ENCODE results near the gene NANOS2.
"Not testable (repeated sequence)": the region's sequence is repeated elsewhere in the genome, so short reads cannot be mapped to it uniquely, and the experiment has no call there.

NANOS2 gene

DNA sequence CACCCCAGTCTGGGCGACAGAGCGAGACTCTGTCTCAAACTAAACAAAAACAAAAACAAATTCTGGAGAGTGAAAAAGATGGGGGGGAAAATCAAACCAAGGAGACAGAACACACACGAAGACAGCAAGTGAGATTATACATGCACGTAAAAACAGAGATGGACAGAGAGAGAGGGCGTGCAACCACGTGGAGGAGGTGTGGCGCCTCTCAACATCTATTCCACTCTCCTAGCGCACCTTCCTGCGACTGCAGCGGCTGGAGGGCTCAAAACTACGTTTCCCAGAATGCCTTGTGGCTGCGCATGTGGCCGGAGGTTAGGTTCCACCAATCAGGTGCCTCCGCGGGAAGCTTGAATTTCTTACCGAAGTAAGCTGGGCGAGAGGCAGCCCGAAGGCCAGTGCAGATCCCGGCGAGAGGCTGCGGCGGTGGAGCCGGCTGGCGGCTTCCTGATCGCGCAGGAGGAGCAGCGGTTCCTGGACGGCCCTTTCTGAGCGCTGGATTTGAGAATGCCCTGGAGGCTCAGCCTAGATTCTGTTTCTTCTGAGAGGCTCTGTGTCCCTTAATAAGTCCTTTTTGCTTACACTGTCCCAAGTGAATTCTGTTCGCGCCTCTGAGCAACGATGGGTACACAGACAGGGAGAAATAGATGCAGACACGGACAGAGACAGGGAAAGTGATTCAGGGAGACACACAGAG is 13.1 kb upstream of the NANOS2 start:
- DNase-seq (ENCODE audit: low read depth) = peak; percentile 73

DNA sequence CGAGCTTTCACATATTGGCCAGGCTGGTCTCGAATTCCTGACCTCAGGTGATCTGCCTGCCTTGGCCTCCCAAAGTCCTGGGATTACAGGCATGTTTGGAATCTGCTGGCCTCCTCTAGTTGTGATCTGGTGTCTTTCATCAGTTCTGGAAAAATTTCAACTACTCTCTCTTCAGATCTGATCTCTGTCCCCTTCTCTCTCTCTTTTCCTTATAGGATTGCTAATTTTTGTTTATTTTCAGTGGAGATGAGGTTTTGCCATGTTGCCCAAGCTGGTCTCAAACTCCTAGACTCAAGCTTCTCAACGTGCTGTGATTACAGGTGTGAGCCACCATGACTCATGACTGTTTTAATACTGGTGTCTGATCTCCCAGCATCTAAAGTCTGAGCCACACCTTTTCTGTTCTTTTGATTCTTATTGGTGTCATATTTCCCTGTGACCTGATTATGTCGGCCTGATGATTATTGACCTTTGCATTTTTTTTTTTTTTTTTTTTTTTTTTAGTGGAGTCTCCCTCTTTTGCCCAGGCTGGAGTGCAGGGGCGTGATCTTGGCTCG is 10.4 kb upstream of the NANOS2 start:
- DNase-seq (ENCODE audit: low read depth) = no peak

DNA sequence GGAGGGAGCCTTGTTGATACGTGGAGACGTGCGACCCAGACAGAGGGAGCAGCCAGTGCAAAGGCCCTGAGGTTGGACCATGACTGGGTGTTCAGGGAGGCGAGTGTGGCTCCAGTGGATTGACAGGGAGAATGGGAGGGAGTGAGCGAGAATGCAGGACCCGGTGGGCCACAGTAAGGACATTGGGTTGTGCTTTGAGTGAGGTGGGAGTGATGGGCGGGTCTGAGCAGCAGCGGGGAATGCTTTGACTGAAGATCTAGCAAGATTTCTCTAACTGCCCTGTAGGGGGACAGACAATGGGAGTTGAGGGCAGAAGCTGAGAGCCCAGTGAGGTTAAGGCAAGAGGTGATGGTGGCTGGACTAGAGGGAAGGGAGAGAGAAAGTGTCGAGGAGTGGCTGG is 7.7 kb upstream of the NANOS2 start:
- DNase-seq (ENCODE audit: low read depth) = no peak

DNA sequence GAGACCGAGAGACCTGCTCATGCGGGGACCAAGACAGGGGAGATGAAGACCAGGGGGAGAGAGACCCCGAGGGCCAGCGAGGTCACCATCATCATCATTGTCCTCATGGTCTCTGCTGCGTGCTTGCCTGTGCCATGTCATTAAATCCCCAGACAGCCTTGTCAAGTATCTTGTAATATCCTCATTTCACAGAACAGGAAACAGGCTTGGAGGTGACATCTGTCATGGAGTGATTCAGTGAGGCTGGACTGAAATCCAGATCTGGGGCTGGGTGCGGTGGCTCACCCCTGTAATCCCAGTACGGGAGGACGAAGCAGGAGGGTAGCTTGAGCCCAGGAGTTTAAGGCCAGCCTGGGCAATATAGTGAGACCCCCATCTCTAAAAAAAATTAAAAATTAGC is 5.9 kb upstream of the NANOS2 start:
- no peak for DNase-seq (ENCODE audit: low read depth)

DNA sequence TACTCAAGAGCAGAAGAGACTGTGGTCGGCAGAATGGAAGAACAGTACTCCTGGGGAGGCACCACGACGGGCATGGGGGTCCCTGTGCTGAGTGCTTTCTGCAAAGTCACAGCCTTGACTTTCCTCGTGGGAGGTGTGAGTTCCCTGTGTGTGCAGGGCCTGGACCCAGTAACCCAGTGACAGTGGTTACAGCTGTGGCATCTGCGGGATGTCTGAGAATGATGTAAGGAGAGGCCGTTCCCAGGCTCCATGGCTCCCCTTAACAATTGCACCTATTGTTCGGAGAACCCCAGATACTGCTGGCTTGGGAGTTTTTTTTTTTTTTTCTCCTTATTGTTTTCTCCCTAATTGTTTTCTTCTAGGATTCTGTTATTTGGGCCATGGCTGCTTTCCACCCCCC is 5.1 kb upstream of the NANOS2 start:
- DNase-seq (ENCODE audit: low read depth) = no peak

DNA sequence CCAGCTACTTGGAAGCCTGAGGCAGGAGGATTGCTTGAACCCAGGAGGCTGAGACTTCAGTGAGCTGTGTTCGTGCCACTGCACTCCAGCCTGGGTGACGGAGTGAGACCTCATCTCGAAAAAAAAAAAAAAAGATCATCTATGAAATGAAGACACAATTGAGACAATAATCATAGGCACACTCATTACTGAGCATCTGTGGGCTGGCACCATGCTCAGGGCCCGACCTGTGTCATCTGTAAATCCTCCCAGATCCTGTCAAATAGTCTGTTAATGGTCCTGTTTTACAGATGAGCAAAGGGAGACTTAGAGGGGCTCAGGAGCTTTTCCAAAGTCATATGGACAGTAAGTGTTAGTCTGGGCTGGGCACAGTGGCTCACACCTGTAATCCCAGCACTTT is 4.1 kb upstream of the NANOS2 start:
- no peak for DNase-seq (ENCODE audit: low read depth)

DNA sequence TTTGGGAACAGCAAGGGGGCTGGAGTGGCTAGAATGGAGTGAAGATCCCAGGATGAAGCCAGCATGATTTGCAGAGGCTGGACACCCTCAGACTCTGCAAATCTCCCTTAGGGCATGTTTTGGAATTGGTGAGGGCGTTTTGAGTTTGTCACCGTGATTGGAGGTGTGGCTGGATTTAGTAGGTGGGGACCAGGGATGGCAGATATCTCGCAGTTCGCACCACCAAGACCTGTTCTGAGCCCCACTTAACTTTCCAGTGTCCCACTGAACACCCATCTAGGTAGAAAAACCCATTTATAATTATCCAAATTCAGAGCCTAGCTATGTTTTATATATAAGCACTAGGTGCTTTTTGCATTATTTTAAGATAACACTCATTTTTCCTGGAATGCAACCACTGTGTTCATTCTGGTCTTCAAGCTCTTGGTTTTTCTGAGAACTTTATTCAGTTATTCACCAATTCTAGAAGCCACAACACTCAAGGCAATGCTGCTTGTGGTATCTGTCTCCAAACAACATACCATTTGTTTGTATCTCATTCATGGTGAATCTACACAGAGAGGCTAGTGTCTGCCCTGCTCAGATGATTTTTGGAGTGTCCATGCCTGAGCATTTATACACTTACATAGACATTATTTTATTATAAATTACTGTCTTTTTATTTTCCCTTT is 3.0 kb upstream of the NANOS2 start:
- no peak for DNase-seq (ENCODE audit: low read depth)

DNA sequence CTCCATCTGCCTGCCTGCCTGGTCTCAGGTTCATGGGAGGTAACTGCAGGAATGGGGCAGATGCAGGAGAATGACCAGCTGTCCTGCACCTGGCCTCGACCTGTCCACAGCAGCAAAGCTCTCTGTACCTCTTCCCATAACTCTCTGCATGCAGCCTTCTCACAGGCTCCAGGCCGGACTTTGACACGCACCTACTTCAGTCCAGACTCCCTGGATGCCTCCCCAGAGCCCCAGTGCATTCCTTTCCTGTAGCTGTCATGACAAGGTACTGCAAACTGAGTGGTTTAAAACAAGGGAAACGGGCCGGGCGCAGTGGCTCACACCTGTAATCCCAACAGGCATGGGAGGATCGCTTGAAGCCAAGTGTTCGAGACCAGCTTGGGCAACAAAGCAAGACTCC is 3.3 kb downstream of the NANOS2 start:
- no peak for DNase-seq (ENCODE audit: low read depth)

DNA sequence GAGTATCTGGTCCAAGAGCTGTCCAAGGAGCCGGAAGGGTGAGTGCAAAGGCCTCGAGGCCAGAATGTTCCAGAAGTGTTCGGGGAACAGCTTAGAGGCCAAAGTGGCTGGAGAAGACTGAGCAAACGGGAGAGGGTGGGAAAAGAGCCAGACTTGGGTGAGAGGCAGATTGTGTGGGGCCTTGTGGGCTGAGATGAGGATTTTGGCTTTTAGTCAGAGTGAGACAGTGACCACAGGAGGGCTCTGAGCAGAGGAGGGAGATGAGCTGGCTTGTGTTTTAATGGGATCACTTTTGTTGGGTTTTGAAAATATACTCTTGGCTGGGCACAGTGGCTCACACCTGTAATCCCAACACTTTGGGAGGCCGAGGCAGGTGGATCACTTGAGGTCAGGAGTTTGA is 5.6 kb downstream of the NANOS2 start:
- DNase-seq (ENCODE audit: low read depth) = no peak

DNA sequence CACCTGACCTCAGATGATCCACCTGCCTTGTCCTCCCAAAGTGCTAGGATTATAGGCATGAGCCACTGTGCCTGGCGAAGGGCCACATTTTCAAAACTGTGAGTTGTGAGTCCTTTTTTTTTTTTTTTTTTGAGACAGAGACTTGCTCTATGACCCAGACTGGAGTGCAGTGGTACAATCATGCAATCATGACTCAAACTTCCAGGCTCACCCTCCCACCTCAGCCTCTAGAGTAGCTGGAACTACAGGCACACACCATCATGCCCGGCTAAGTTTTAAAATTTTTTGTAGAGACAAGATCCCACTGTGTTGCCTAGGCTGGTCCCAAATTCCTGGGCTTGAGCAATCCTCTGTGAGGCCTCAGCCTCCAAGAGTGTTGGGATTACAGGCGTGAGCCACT is 8.4 kb downstream of the NANOS2 start:
- no peak for DNase-seq (ENCODE audit: low read depth)

DNA sequence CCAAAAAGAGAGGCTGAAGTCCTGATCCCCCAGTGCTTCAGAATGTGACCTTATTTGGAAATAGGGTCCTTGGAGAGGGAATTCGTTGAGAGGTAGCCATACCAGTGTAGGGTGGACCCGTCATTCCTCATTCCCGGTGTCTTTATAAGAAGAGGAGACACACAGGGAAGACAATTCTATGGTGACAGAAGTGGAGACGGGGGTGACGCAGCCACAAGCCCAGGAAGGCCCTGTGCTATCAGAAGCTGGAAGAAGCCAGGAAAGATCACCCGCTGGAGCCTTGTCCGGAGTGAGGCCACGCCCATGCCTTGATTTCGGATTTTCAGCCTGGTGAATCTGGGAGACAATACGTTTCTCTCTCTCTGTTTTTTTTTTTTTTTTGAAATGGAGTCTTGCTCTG is 9.6 kb downstream of the NANOS2 start:
- DNase-seq (ENCODE audit: low read depth) = no peak

DNA sequence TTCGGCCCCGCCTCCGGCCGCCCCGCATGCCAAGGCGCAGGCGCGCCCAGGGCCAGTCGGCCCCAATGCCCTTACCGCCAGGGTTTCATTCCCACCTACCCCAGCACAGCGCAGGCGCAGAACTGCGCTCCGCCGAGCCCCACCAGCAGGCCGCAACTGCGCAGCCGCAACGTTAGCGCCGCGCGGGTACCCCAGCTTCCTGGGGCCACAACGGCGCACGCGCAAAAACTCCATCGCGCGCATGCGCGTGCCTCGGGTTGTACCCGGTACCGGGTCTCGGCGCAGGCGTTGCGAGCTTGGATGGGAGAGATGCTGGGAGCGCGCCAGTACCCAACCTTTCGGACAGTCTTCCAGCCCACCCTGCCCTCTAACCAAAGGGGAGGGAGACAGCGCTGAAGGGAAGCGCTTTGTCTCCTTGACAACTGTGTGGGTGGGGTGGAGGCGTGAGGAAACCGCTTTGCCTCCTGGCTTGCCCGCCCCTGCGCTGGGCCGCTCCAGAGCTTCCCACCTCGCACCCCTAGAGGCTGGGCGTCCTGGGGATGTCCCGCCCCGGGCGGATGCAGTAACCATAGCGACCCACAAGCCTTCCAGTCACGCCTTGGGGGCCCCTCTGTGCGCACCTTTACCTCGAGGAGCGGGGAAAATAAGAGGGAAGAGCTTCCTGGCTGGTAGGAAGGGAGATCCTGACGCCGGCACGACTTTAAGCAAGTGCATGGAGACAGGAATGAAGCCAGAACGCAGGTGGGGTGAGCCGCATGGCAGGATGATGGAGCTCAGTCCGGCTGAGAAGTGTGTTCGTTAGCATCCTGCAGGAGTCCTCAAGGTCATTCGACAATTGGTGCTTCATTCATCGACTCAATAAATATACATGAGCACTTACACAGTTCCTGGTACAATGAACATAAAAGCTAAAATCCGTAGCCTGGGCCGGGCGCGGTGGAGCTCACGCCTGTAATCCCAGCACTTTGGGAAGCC is 11.6 kb downstream of the NANOS2 start:
- DNase-seq (ENCODE audit: low read depth) = peak; percentile 92

DNA sequence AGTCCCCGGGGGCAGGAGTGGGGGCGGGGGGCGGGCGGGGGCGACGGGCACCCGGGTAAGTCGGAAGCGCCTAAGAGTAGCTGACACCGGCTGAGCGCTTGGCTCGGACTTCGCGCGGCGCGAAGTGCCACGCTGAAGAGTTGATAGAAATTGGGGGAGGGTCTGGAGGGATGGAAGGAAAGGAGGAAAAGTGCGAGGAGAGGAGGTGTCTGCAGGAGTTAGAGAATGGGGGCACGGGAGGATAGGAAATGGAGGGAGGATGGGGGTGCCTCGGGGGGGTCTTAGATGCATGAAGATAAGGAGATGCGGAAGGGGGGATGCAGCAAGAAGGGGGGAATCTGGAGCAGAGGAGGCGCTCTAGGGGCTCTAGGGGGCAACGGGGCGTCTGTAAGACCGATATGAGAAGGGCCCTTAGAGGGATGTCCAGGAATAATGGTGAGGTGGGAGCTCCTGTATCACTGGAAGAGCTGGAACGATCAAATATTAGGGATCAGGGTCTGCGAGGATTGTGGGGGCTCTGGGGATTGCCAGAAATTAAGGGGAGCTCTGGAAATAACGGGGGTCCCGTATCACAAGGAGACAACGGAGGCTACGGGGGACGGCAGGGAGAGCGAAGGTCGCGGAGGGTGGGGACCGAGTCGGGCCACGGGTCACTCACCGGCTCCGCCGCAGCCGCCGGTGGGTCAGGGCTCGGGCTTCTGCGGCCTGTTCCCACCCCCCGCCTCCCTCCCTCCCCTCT is 12.5 kb downstream of the NANOS2 start, which contains the start of gene MYPOP:
TSS of gene MYPOP (minus strand) at position 702 of the 739 bp plus-strand sequence. CDS start 840 bp downstream, outside the sequence.
- no peak for DNase-seq (ENCODE audit: low read depth)

DNA sequence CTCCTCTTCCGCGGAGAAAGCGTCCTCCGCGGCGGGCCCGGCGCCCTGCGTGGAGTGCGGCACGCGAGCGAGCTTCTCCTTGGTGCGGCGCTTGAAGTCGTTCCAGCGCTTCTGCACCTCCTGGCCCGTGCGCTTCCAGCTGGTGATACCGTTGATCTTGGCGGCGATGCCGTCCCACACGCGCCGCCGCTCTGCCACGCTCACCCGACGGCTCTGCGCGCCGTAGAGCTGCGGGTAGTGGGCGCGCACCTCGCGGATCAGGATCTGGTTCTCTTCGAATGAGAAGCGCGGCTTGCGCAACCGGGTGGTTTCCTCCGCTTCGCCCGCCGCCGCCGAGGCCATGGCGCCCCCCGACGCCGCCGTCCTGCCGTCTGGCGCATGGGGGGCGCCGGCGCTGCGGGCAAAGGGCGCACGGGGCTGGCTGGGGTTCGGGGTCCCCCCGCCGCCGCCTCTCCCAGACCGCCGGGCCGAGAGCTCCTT is 13.1 kb downstream of the NANOS2 start:
- no peak for DNase-seq (ENCODE audit: low read depth)

DNA sequence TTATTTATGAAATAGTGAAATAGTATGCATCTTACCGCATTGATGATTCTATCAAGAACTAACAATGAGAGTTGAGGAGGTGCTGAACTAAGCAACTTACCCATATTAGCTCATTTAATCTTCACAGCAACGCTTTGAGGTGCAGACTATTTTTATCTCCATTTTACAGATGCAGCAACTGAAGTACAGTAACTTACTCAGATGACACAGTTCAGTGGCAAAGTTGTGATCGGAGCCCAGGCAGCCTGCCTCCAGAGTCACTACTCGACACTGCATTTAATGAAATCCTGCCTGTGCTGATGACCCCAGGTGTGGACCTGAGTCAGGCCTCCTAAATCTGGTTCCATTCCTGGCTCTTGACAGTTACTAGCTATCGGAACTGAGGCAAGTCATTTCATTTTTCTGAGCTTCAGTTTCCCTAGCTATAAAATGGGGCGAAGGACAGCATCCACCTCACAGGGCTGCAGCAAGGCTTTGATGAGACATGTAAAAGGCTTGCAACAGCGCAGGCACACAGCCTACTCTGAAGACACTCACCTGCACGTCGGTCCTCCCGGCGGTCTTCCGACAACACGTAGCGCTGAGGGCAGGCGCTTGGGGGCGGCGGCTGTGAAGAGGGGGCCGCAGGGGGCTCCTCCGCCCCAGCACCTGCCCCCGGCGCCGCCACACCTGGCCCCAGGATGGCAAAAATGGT is 13.7 kb downstream of the NANOS2 start:
- no peak for DNase-seq (ENCODE audit: low read depth)

DNA sequence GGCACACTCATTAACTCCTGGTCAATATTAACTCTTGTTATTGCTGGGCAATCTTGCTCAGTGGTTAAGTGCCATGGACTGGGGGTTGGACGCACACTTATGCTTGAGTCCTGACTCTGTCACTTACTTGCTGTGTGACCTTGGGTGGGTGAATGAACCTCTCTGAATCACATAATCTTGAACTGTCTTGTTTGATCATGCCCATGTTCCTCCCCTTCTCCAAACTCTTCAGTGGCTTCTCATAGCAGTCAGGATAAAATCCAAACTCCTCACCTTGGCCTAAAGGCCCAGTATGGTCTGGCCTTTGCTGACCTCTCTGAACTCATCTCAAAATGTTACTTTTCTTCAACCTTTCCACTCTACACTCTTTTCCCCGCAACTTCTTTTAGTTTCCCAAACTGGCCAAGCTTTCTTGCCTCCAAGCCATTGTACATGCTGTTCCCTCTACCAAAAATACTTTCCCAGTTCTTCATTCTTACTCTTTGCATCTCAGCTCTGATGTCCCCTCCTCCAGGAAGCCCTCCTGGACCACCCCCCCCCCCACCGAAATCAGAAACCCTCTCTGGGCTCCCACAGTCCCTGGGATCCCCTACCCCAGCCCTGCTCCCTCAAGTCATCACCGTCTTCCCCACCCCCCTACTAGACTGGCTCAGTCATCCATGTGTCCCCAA is 14.5 kb downstream of the NANOS2 start:
- DNase-seq (ENCODE audit: low read depth) = no peak

DNA sequence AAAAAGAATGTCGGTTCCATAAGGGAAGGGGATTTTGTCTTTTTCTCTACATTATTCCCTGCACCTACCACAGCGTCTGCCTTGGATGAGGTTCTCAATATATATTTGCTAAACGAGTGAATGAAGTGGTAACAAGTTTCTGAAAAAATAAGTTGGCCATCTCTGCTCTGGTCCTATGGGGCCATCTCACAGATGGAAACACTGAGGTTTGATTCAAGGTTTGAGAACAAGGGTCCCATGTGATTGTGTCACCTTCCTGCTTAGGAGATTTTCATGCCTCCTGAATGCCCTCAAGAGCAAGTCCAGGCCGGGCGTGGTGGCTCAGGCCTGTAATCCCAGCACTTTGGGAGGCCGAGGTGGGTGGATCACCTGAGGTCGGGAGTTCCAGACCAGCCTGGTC is 15.3 kb downstream of the NANOS2 start:
- DNase-seq (ENCODE audit: low read depth) = no peak

DNA sequence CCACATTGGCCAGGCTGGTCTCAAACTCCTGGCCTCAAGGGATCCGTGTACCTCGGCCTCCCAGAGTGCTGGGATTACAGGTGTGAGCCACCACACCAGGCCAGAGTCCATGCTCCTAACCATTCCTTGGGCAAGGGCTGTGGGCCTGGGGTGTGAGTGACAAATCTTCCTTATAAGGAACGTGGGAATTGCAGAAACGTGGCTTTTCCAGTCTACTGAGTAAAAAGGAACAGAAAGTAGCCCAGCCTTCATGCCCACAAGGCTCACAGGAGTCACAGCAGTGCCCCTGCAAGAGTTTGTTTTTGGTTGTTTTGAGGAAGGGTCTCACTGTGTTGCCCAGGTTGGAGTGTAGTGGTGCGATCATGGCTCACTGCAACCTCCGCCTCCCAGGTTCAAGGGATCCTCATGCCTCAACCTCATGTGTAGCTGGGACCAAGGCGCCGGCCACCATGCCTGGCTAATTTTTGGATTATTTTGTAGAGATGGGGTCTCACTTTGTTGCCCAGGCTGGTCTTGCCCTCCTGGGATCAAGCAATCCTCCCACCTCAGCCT is 17.2 kb downstream of the NANOS2 start:
- DNase-seq (ENCODE audit: low read depth) = no peak

DNA sequence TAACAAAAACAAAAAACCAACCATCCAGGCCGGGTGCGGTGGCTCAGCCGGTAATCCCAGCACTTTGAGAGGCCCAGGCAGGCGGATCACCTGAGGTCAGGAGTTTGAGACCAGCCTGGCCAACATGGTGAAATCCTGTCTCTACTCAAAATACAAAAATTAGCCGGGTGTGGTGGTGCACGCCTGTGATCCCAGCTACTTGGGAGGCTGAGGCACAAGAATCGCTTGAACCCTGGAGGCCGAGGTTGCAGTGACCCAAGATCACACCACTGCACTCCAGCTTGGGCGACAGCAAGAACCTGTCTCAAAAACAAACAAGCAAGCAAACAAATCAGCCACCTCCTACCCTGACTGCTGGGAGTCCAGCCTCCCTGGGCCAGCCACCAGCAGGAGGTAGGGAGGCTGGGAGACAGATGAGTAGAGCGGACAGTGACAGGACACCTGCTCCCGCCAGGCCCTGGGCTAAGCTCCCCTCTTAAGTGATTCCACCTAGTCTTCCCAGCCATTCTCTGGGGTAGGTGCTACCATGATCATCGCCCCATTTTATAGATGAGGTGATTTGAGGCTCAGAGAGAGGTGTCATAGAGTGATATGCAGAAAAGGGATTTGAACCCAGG is 18.5 kb downstream of the NANOS2 start:
- DNase-seq (ENCODE audit: low read depth) = not testable (repeated sequence)
